CD4-positive, alpha-beta T cell treated with Interleukin-21 for 1 hour (primary cell): ENCODE data around the gene CST9L.
"Not testable (repeated sequence)": the region's sequence is repeated elsewhere in the genome, so short reads cannot be mapped to it uniquely, and the experiment has no call there.

Experiments
- DNase-seq: peaks from one replicate; pipeline ENCODE4 v3.0.0-alpha.2; 2020

Gene CST9L

GRCh38 chr20:23585808-23586734 lies 17.8 kb upstream of the CST9L start:
- DNase-seq: no peak

DNA sequence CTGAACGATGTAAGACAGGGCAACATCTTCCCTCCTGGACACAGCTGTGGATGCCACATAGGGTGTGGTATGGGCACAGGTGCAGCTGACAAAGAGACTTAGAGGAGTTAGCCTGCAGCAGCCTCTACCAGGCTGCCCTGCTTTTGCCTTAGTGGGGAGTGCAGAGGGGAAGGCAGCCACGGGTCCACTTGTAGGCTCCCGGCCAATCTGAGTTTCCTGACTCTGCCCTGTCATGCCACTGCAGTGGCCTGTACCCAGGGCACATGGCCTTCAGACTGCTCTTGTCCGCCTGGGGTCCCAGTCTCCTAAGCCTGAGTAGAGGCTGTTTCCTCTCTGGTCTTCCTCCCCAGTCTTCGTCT lies 17.1 kb upstream of the CST9L start:
- no peak for DNase-seq

- DNase-seq: no peak
Observed at GRCh38 chr20:23584434-23585199, 16.3 kb upstream of the CST9L start.

- no peak for DNase-seq
Observed at GRCh38 chr20:23583526-23583925, 15.2 kb upstream of the CST9L start.

DNA sequence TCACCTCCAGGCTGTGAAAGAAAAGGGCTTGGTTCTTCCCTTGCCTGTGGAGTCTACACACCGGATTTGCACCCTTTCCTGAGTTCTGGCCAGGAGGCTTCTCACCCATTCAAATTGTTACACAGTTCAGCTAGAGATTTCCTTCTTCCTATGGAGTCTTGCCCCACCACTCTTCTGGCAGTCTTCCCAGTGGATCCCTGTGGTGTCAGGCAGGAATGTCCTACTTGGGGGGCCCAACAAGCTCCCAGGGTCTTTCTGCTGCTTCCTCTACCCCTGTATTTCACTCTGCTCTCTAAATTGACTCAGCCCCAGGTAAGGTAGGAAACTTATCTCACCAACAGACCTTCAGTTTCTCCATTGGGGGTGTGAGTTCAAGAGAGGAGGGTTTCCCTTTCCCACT lies 14.0 kb upstream of the CST9L start:
- no peak for DNase-seq

- not testable (repeated sequence) for DNase-seq
Observed at GRCh38 chr20:23581833-23582232, 13.5 kb upstream of the CST9L start.

GRCh38 chr20:23574977-23575376 lies 6.7 kb upstream of the CST9L start:
- DNase-seq: no peak

DNA sequence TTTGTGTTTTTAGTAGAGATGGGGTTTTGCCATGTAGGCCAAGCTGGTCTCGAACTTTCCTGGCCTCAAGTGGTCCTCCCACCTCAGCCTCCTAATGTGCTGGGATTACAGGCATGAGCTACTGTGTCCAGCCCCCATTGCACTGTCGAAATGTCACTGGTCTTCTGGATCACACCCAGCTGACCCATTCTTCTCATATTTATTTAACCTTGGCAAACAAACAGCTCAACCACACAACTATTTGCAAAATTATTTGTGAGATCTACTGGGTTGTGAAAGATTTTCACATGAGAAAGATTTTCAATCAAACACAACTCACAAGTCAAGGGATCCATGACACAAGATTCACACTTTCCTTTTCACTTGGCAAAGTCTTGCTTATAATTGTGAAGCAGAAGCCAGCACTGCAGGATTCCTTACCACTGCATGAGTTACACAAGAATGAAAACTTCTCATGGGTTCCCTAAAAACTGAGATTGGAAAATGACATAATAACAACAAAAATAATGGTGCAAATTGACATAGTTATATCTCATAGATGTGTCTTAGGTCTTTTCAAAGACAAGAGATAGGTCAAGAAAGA lies 2.0 kb upstream of the CST9L start:
- no peak for DNase-seq

- no peak for DNase-seq
Observed at GRCh38 chr20:23569570-23569969, 1.3 kb upstream of the CST9L start.

DNA sequence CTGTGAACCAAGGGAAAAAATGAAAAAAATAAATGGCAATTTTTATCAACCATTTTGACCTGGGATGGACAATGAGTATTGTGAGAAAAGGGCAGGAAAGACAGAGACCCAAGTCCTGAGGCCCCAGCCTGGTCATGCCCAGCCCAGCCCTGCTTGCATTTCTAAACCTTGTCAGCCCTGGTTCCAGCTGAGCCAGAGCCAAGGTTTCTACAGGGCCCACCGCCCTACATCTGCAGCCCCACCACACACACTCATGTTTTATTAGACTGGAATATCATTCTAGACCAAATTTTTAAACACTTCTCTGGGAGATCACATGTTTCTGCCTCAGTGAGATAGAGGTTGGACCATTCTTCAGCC lies 667 bp upstream of the CST9L start:
- DNase-seq: no peak

DNA sequence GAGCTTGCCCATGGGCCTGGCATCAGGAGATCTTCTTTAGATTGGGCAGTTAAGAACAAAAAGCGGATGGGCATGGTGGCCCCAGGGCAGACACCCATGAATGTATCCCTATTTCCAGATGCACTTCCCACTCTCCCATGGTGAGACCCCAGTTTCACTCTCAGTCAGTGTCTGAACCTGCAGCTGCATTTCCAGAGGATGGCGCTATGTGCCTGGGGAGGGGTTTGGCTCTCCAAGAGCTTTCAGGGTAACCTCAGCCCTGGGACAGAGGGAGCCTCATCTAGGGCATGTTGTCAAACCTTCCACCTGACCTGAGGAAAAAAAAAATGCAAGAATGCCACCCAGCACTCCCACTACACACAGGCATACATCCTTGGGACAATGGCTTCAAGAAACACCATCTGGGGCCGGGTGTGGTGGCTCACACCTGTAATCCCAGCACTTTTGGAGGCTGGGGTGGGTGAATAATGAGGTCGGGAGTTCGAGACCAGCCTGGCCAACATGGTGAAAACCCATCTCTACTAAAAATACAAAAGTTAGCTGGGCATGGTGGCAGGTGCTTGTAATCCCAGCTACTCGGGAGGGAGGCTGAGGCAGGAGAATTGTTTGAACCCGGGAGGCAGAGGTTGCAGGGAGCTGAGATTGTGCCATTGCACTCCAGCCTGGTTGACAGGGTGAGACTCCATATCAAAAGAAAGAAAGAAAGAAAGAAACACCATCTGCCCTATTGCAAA lies 1.9 kb downstream of the CST9L start:
- no peak for DNase-seq

- DNase-seq: no peak
Observed at GRCh38 chr20:23565503-23566045, 2.7 kb downstream of the CST9L start.

DNA sequence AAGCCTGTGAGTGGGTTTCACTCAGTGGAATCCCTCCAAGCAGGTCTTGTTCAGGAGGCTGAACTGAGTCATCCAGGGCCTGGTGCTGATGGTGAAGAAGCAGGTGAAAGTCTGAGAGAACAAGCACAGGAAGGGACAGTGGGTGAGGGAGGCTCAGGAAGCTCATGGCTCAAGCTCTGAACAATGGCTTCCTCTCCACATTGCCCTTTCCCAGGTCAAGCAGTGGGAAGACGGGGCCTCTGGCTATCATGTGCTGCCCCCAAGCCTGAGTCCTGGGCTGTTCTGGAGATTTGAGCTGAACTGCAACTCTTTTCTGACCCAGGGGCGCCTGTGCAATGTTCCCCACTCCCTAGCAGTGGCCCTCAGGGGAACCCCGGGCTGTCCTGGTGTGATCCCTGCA lies 3.4 kb downstream of the CST9L start:
- no peak for DNase-seq

- DNase-seq: no peak
Observed at GRCh38 chr20:23562721-23563342, 5.5 kb downstream of the CST9L start.

DNA sequence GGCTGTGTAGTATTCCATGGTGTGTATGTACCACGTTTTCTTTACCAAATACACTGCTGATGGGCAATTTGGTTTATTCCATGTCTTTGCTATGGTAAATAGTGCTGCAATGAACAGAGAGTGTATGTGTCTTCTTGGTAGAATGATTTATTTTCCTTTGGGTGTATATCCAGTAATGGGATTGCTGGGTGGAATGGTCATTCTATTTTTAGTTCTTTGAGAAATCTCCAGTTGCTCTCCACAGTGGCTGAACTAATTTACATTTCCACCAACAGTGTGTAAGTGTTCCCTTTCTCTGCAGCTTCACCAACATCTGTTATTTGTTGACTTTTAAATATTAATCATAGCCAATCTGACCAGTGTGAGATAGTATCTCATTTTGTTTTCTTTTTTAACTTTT lies 13.9 kb downstream of the CST9L start:
- no peak for DNase-seq

GRCh38 chr20:23551786-23552185 lies 16.5 kb downstream of the CST9L start:
- no peak for DNase-seq

DNA sequence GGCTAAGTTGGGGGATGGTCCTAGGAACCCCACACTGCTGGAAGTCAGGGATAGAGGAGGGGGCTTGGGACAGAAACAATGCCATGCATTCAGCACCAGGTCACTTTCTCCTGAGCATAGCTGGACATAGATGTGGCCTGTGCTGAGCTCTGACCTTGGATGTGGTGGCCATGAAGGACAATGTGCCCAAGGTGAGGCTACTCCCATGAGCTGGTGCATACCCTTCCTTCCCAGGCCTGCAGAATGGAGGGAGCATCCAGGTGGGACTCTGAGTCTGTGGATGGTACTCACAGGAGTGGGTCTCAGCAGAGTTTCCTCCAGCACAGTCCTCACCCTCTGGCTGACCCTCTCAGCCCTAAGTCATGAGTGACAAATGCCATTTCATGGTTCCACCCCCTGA lies 16.9 kb downstream of the CST9L start:
- DNase-seq: no peak

DNA sequence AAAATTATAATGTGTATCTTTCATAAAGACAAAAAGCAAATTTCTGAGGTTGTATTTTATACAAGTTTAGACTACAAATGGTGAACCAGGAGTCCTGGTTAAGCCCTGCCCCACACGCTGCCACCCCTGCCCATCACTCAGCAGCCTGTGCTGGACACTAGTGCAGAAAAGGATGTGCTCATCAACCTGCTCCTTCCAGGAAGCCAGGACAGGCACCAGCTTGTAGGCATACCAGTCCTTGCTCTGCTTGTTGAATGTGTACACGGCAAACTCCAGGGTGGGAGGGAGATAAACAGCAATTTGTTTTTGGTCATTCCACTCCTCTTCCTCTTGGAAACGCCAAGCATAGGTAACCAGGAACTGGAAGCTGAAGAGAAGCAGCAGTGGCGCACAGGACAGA lies 18.1 kb downstream of the CST9L start:
- no peak for DNase-seq

DNA sequence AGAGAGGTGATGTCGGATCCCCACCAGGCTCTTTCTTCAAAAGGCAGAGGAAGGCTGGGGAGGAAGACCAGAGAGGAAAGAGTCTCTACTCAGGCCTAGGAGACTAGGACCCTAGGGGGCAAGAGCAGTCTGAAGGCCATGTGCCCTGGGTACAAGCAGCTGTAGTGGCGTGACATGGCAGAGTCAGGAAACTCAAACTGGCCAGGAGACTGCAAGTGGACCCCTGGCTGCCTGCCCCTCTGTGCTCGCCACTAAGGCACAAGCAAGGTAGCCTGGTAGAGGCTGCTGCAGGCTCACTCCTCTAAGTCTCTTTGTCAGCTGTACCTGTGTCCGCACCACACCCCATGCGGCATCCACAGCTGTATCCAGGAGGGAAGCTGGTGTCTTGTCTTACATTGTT lies 19.9 kb downstream of the CST9L start:
- DNase-seq: no peak

GRCh38 chr20:23547613-23548012 lies 20.7 kb downstream of the CST9L start:
- DNase-seq: no peak

DNA sequence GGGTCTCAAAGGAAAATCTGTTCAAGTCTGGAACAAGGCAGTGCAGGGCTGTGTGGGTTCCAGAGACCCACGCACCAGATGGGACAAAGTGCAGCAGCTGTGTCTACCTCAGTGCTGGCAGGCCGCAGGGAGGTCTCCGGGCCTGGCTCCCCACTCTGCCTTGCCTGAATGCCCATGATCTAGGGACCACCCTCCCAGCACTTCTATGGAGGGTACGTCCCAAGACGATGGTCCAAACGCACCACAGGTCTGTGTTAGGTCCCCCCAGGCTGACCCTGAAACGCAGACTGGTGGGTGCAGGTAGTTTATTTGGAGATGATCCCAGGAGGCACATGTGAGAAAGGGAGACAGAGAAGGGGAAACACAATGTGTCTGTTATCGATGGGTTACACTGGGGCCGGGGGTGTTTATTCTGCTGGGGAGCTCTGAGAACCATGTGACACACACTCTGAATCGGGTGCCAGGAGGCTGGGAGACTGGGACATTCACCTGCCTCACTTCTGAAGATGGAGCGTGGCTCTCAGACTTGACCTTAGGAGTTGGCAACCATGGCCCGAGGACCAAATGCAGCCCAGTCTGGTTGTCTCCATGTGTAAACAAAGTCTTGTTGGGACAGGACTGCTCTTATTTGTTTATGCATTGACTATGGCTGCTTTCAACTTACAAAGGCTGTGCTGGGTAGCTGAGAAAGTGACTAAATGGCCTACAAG lies 21.7 kb downstream of the CST9L start:
- no peak for DNase-seq

GRCh38 chr20:23544133-23544532 lies 24.2 kb downstream of the CST9L start:
- DNase-seq: no peak
